Activated naive CD4-positive, alpha-beta T cell treated with anti-CD3 and anti-CD28 coated beads, Interleukin-2, amount 10 ng/mL, durations not matched to agents 7 days and 5 days (primary cell): Measurements from ENCODE around the gene UBIAD1.

Experiments used
- CTCF ChIA-PET: fragments of 350-600 bp; sonication (Branson Sonifier 250); formaldehyde crosslinking; loops from one replicate; lab custom pipeline; 2021; ENCODE audit warnings: antibody characterized with exemption; lab: Charles Lee
- DNase-seq: peaks from one replicate; pipeline ENCODE4 v3.0.0-alpha.2; 2020
- H3K27ac Mint-ChIP-seq: one replicate; pipeline ENCODE4 v1.8.0; 2021; ENCODE audit warnings: mild to moderate bottlenecking, moderate library complexity, mixed read lengths
- H3K27me3 Mint-ChIP-seq: one replicate; pipeline ENCODE4 v1.8.0; 2021; ENCODE audit warnings: mild to moderate bottlenecking, mixed read lengths
- H3K36me3 Mint-ChIP-seq: one replicate; pipeline ENCODE4 v1.8.0; 2021; ENCODE audit warnings: mixed read lengths
- H3K4me1 Mint-ChIP-seq: one replicate; pipeline ENCODE4 v1.8.0; 2021; ENCODE audit warnings: mixed read lengths
- H3K4me3 Mint-ChIP-seq: one replicate; pipeline ENCODE4 v1.8.0; 2021; ENCODE audit warnings: mild to moderate bottlenecking, moderate library complexity, mixed read lengths
- H3K9me3 Mint-ChIP-seq: one replicate; pipeline ENCODE4 v1.8.0; 2021; ENCODE audit warnings: mixed read lengths

Gene UBIAD1

GRCh38 chr1:11272832-11273594 lies at the start of gene UBIAD1:
UBIAD1 (plus strand) TSS chr1:11273198; CDS start chr1:11273532, 334 bp downstream.
- peak; percentile 87 for DNase-seq
- CTCF ChIA-PET: no interaction called here
- peak within 1 kb of the TSS; percentile 99 for H3K4me3 Mint-ChIP-seq
- H3K9me3 Mint-ChIP-seq: no peaks in the 10 kb centered on the region
- H3K27me3 Mint-ChIP-seq: peaks cover 8% of the 10 kb centered on the region
- peak within 1 kb of the TSS; percentile 88 for H3K27ac Mint-ChIP-seq
- peaks cover 25% of the 10 kb centered on the region for H3K36me3 Mint-ChIP-seq
- H3K4me1 Mint-ChIP-seq: peaks cover 36% of the 10 kb centered on the region

- Mint-ChIP-seq H3K27ac (peak overlapping the region; percentile 85), H3K36me3 (peaks cover 63% of the 10 kb centered on the region), H3K4me3 (peak overlapping the region; percentile 11), H3K4me1 (peaks cover 23% of the 10 kb centered on the region), H3K9me3 (no peaks in the 10 kb centered on the region), H3K27me3 (no peaks in the 10 kb centered on the region)
- CTCF ChIA-PET: interaction anchor here (0.6 to 1.4 kb wide), 2 partner anchors 24 to 414 kb away, joined by 5 to 6 read pairs; no protein-coding TSS in a partner anchor
- no peak for DNase-seq
These were observed 45.6 kb upstream of the UBIAD1 start for GRCh38 chr1:11227106-11228077.

GRCh38 chr1:11229203-11229602 lies 43.8 kb upstream of the UBIAD1 start:
- Mint-ChIP-seq H3K36me3 (peaks cover 68% of the 10 kb centered on the region), H3K4me1 (peaks cover 23% of the 10 kb centered on the region)

GRCh38 chr1:11233208-11233607 lies 39.8 kb upstream of the UBIAD1 start:
- DNase-seq: no peak
- Mint-ChIP-seq H3K36me3 (peaks cover 71% of the 10 kb centered on the region), H3K27ac (no peak overlapping the region), H3K4me3 (no peak overlapping the region), H3K27me3 (no peaks in the 10 kb centered on the region), H3K9me3 (no peaks in the 10 kb centered on the region), H3K4me1 (peaks cover 14% of the 10 kb centered on the region)
- CTCF ChIA-PET: interaction anchor here (1.1 to 1.8 kb wide), 3 partner anchors 9 to 195 kb away, joined by 3 to 5 read pairs (median 3); no protein-coding TSS in a partner anchor

More at GRCh38 chr1:11229203-11229602, 43.8 kb upstream of the UBIAD1 start:
- Mint-ChIP-seq H3K9me3 (no peaks in the 10 kb centered on the region), H3K27me3 (no peaks in the 10 kb centered on the region), H3K4me3 (no peak overlapping the region), H3K27ac (no peak overlapping the region)
- CTCF ChIA-PET: interaction anchor here (1.0 to 1.7 kb wide), 2 partner anchors 12 to 20 kb away, joined by 3 to 7 read pairs; no protein-coding TSS in a partner anchor
- no peak for DNase-seq

GRCh38 chr1:11237356-11237755 lies 35.6 kb upstream of the UBIAD1 start:
- no peak overlapping the region for H3K27ac Mint-ChIP-seq
- no peaks in the 10 kb centered on the region for H3K9me3 Mint-ChIP-seq
- no peak overlapping the region for H3K4me3 Mint-ChIP-seq
- H3K4me1 Mint-ChIP-seq: peaks cover 12% of the 10 kb centered on the region
- peaks cover 60% of the 10 kb centered on the region for H3K36me3 Mint-ChIP-seq
- H3K27me3 Mint-ChIP-seq: no peaks in the 10 kb centered on the region
- CTCF ChIA-PET: interaction anchor here (0.9 to 1.9 kb wide), 2 partner anchors 59 to 199 kb away, joined by 3 to 4 read pairs; no protein-coding TSS in a partner anchor
- DNase-seq: no peak

- CTCF ChIA-PET: interaction anchor here (1.2 to 1.9 kb wide), 2 partner anchors 16 to 200 kb away, joined by 3 to 4 read pairs; no protein-coding TSS in a partner anchor
These were observed 34.7 kb upstream of the UBIAD1 start for GRCh38 chr1:11238311-11238710.

GRCh38 chr1:11245248-11245647 lies 27.8 kb upstream of the UBIAD1 start:
- Mint-ChIP-seq H3K36me3 (peaks cover 38% of the 10 kb centered on the region), H3K9me3 (no peaks in the 10 kb centered on the region), H3K27me3 (no peaks in the 10 kb centered on the region), H3K4me3 (no peak overlapping the region), H3K27ac (no peak overlapping the region), H3K4me1 (peaks cover 3% of the 10 kb centered on the region)
- no peak for DNase-seq
- CTCF ChIA-PET: interaction anchor here (1.0 to 2.6 kb wide), 4 partner anchors 51 to 400 kb away, joined by 3 to 10 read pairs (median 8); no protein-coding TSS in a partner anchor

More at GRCh38 chr1:11238311-11238710, 34.7 kb upstream of the UBIAD1 start:
- H3K27ac Mint-ChIP-seq: no peak overlapping the region
- no peaks in the 10 kb centered on the region for H3K27me3 Mint-ChIP-seq
- no peak for DNase-seq
- peaks cover 12% of the 10 kb centered on the region for H3K4me1 Mint-ChIP-seq
- no peaks in the 10 kb centered on the region for H3K9me3 Mint-ChIP-seq
- H3K4me3 Mint-ChIP-seq: no peak overlapping the region
- peaks cover 62% of the 10 kb centered on the region for H3K36me3 Mint-ChIP-seq

- no peaks in the 10 kb centered on the region for H3K27me3 Mint-ChIP-seq
- H3K4me3 Mint-ChIP-seq: no peak overlapping the region
These were observed 26.9 kb upstream of the UBIAD1 start for GRCh38 chr1:11245904-11246719.

GRCh38 chr1:11248169-11248568 lies 24.8 kb upstream of the UBIAD1 start:
- no peaks in the 10 kb centered on the region for H3K4me1 Mint-ChIP-seq
- peaks cover 42% of the 10 kb centered on the region for H3K36me3 Mint-ChIP-seq
- no peak overlapping the region for H3K4me3 Mint-ChIP-seq
- no peaks in the 10 kb centered on the region for H3K27me3 Mint-ChIP-seq
- H3K9me3 Mint-ChIP-seq: no peaks in the 10 kb centered on the region
- CTCF ChIA-PET: interaction anchor here (1.4 kb wide), 1 partner anchor 14 kb away, joined by 3 read pairs; no protein-coding TSS in a partner anchor
- no peak for DNase-seq
- no peak overlapping the region for H3K27ac Mint-ChIP-seq

More at GRCh38 chr1:11245904-11246719, 26.9 kb upstream of the UBIAD1 start:
- Mint-ChIP-seq H3K27ac (no peak overlapping the region), H3K9me3 (no peaks in the 10 kb centered on the region), H3K4me1 (peaks cover 3% of the 10 kb centered on the region), H3K36me3 (peaks cover 43% of the 10 kb centered on the region)
- CTCF ChIA-PET: interaction anchor here (1.0 to 2.6 kb wide), 4 partner anchors 50 to 399 kb away, joined by 3 to 10 read pairs (median 8); no protein-coding TSS in a partner anchor
- no peak for DNase-seq

- H3K4me1 Mint-ChIP-seq: no peaks in the 10 kb centered on the region
- H3K27me3 Mint-ChIP-seq: no peaks in the 10 kb centered on the region
- CTCF ChIA-PET: interaction anchor here (0.7 to 1.6 kb wide), 2 partner anchors 11 to 393 kb away, joined by 3 to 5 read pairs; no protein-coding TSS in a partner anchor
- DNase-seq: no peak
- H3K4me3 Mint-ChIP-seq: no peak overlapping the region
- no peaks in the 10 kb centered on the region for H3K9me3 Mint-ChIP-seq
- H3K36me3 Mint-ChIP-seq: peaks cover 53% of the 10 kb centered on the region
- H3K27ac Mint-ChIP-seq: no peak overlapping the region
These were observed 20.5 kb upstream of the UBIAD1 start for GRCh38 chr1:11252538-11252937.

GRCh38 chr1:11253226-11253625 lies 19.8 kb upstream of the UBIAD1 start:
- Mint-ChIP-seq H3K4me3 (no peak overlapping the region), H3K27ac (no peak overlapping the region)
- CTCF ChIA-PET: interaction anchor here (0.9 to 1.6 kb wide), 3 partner anchors 9 to 12 kb away, joined by 4 to 5 read pairs (median 4); partner anchors contain the start of gene MTOR

GRCh38 chr1:11256299-11256698 lies 16.7 kb upstream of the UBIAD1 start:
- Mint-ChIP-seq H3K27me3 (no peaks in the 10 kb centered on the region), H3K9me3 (no peaks in the 10 kb centered on the region), H3K36me3 (peaks cover 54% of the 10 kb centered on the region), H3K4me1 (peaks cover 13% of the 10 kb centered on the region), H3K4me3 (no peak overlapping the region), H3K27ac (no peak overlapping the region)
- CTCF ChIA-PET: no interaction called here
- DNase-seq: no peak

More at GRCh38 chr1:11253226-11253625, 19.8 kb upstream of the UBIAD1 start:
- no peaks in the 10 kb centered on the region for H3K27me3 Mint-ChIP-seq
- no peak for DNase-seq
- peaks cover 55% of the 10 kb centered on the region for H3K36me3 Mint-ChIP-seq
- H3K9me3 Mint-ChIP-seq: no peaks in the 10 kb centered on the region
- no peaks in the 10 kb centered on the region for H3K4me1 Mint-ChIP-seq
